ENCODE results near the gene DBP.

DBP gene

DNA sequence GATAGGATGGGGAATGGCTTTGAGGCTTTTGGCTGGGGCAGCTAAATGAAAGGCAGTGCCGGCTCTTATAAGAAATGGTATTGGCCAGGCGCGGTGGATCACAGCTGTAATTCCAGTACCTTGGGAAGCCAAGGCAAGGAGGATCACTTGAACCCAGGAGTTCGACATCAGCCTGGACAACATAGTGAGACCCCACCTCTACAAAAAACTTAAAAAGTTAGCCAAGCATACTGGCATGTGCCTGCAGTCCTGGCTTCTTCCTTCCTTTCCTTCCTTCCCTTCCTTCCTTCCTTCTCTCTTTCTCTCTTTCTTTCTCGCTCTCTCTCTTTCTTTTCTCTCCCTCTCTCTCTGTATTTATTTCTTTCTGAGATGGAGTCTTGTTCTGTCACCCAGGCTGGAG is 5.7 kb upstream of the DBP start:
- H3K36me3 ChIP-seq (ENCODE audit: insufficient read depth, low read length), result no peaks in the 10 kb centered on the region
- H3K27ac ChIP-seq (ENCODE audit: low read depth, low read length, poor library complexity, severe bottlenecking), result no peak overlapping the region
- no peaks in the 10 kb centered on the region for H3K9me3 ChIP-seq (ENCODE audit: low read length)
- H3F3A ChIP-seq (ENCODE audit: insufficient read depth, low read length), result no peaks in the 10 kb centered on the region
- H3K4me1 ChIP-seq (ENCODE audit: insufficient read depth, low read length, severe bottlenecking), result peaks cover 18% of the 10 kb centered on the region
- H3K79me2 ChIP-seq (ENCODE audit: insufficient read depth, low read length), result no peaks in the 10 kb centered on the region
- no peaks in the 10 kb centered on the region for H3K9me2 ChIP-seq (ENCODE audit: low read depth, low read length)
- TF ChIP-seq, protein P1, sequence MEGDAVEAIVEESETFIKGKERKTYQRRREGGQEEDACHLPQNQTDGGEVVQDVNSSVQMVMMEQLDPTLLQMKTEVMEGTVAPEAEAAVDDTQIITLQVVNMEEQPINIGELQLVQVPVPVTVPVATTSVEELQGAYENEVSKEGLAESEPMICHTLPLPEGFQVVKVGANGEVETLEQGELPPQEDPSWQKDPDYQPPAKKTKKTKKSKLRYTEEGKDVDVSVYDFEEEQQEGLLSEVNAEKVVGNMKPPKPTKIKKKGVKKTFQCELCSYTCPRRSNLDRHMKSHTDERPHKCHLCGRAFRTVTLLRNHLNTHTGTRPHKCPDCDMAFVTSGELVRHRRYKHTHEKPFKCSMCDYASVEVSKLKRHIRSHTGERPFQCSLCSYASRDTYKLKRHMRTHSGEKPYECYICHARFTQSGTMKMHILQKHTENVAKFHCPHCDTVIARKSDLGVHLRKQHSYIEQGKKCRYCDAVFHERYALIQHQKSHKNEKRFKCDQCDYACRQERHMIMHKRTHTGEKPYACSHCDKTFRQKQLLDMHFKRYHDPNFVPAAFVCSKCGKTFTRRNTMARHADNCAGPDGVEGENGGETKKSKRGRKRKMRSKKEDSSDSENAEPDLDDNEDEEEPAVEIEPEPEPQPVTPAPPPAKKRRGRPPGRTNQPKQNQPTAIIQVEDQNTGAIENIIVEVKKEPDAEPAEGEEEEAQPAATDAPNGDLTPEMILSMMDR (IDR thresholded peaks at IDR 0.05; ENCODE audit: low read length), result no peak
- TF ChIP-seq EZH2 (IDR thresholded peaks at IDR 0.05; ENCODE audit: borderline replicate concordance, low read length), result no peak
- H3K9ac ChIP-seq (ENCODE audit: low read length), result no peak overlapping the region
- no peak overlapping the region for H3K4me2 ChIP-seq (ENCODE audit: low read length)
- H2AFZ ChIP-seq (ENCODE audit: low read length), result no peak overlapping the region
- H4K20me1 ChIP-seq (ENCODE audit: insufficient read depth, low read length), result no peaks in the 10 kb centered on the region
- no peak overlapping the region for H3K4me3 ChIP-seq (ENCODE audit: low read depth, low read length, poor library complexity, severe bottlenecking)
- H3K27me3 ChIP-seq (ENCODE audit: insufficient read depth, low read length), result no peaks in the 10 kb centered on the region

GRCh38 chr19:48641850-48642249 is 4.7 kb upstream of the DBP start:
- peaks cover 22% of the 10 kb centered on the region for H3K4me1 ChIP-seq (ENCODE audit: insufficient read depth, low read length, severe bottlenecking)
- H4K20me1 ChIP-seq (ENCODE audit: insufficient read depth, low read length), result no peaks in the 10 kb centered on the region
- H2AFZ ChIP-seq (ENCODE audit: low read length), result no peak overlapping the region
- no peak for TF ChIP-seq EZH2 (IDR thresholded peaks at IDR 0.05; ENCODE audit: borderline replicate concordance, low read length)
- TF ChIP-seq, protein P1 (IDR thresholded peaks at IDR 0.05; ENCODE audit: low read length), result no peak
- H3K9me3 ChIP-seq (ENCODE audit: low read length), result no peaks in the 10 kb centered on the region
- H3K9ac ChIP-seq (ENCODE audit: low read length), result no peak overlapping the region
- no peak overlapping the region for H3K4me2 ChIP-seq (ENCODE audit: low read length)
- H3K27me3 ChIP-seq (ENCODE audit: insufficient read depth, low read length), result no peaks in the 10 kb centered on the region
- no peak overlapping the region for H3K4me3 ChIP-seq (ENCODE audit: low read depth, low read length, poor library complexity, severe bottlenecking)
- no peaks in the 10 kb centered on the region for H3K9me2 ChIP-seq (ENCODE audit: low read depth, low read length)
- no peaks in the 10 kb centered on the region for H3K36me3 ChIP-seq (ENCODE audit: insufficient read depth, low read length)
- H3F3A ChIP-seq (ENCODE audit: insufficient read depth, low read length), result no peaks in the 10 kb centered on the region
- no peak overlapping the region for H3K27ac ChIP-seq (ENCODE audit: low read depth, low read length, poor library complexity, severe bottlenecking)
- H3K79me2 ChIP-seq (ENCODE audit: insufficient read depth, low read length), result no peaks in the 10 kb centered on the region

DNA sequence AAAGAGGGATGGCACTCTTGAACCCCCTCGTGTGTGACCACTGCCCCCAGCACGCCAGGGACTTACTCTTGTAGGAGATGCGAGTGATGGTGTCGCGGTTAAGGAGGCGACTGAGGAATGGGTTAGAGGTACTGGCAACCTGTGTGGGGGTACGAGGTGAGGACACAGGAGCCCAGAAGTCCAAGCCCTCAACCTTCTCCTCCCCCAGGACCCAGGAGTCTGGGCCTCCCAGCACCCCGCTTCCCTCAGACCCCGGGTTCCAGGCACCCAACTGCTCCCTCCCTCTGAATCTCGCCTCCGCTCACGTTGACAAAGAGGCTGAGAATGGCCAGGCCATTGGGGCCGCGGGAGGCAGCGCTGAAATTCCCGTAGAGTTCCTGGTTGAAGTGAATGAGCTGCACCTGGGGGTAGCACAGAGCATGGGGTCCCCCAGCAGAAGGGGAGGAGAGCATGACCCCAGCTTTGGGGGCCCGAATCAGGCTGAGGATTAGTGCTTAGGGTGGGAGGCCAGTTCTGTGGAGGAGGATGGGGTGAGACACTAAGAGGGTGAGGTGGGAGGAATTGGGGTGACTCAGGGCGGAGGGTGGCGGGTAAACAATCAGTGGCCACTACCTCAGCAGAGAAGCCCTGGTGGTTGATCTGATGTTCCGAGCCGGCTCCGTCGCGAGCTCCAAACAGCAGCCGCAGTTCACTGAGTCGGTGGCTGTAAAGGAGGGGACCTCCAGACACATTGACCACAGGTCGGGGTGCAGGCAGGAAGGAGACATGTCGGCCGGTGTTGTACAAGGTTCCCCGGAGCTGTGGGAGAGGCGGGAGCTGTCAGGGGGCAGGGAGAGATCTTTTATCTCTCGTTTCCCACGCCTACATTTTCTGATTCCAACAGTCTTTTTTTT is 2.5 kb upstream of the DBP start:
- Histone ChIP-seq H4K20me1 (ENCODE audit: insufficient read depth, low read length) (no peaks in the 10 kb centered on the region), H3K27me3 (ENCODE audit: insufficient read depth, low read length) (no peaks in the 10 kb centered on the region), H3F3A (ENCODE audit: insufficient read depth, low read length) (0 out of 2 replicates have a peak, but pooled peaks cover 4% of the 10 kb centered on the region), H3K36me3 (ENCODE audit: insufficient read depth, low read length) (no peaks in the 10 kb centered on the region), H2AFZ (ENCODE audit: low read length) (no peak overlapping the region), H3K79me2 (ENCODE audit: insufficient read depth, low read length) (no peaks in the 10 kb centered on the region), H3K9ac (ENCODE audit: low read length) (no peak overlapping the region), H3K27ac (ENCODE audit: low read depth, low read length, poor library complexity, severe bottlenecking) (no peak overlapping the region), H3K9me3 (ENCODE audit: low read length) (no peaks in the 10 kb centered on the region), H3K4me1 (ENCODE audit: insufficient read depth, low read length, severe bottlenecking) (peaks cover 32% of the 10 kb centered on the region), H3K9me2 (ENCODE audit: low read depth, low read length) (no peaks in the 10 kb centered on the region), H3K4me3 (ENCODE audit: low read depth, low read length, poor library complexity, severe bottlenecking) (no peak overlapping the region), H3K4me2 (ENCODE audit: low read length) (no peak overlapping the region)
- TF ChIP-seq, protein P1 (IDR thresholded peaks at IDR 0.05; ENCODE audit: low read length), result no peak
- no peak for TF ChIP-seq EZH2 (IDR thresholded peaks at IDR 0.05; ENCODE audit: borderline replicate concordance, low read length)

Data from OCI-LY1 (cell line).